ENCODE data around the gene TSC2.

GRCh38 chr16:2053211-2053610 lies 5.4 kb downstream of the TSC2 start:
- TF ChIP-seq EZH2 (IDR thresholded peaks at IDR 0.05; ENCODE audit: borderline replicate concordance) = no peak
- TF ChIP-seq CTCF (IDR thresholded peaks at IDR 0.05; ENCODE audit: poor library complexity) = no peak
- no peak for TF ChIP-seq EZH2phosphoT487 (IDR thresholded peaks at IDR 0.05; ENCODE audit: low read depth, severe bottlenecking, unreplicated experiment)

Data from hepatocyte (in vitro differentiated cells).